ENCODE results near the gene HLA-DQB1.
A peak's percentile ranks its signal among the peaks of the same experiment; 100 is the strongest.
"Not testable (repeated sequence)": the region's sequence is repeated elsewhere in the genome, so short reads cannot be mapped to it uniquely, and the experiment has no call there.

The HLA-DQB1 gene

GRCh38 chr6:32659856-32660595 lies 6.4 kb downstream of the HLA-DQB1 start:
- DNase-seq, result no peak

- DNase-seq, result no peak
Measured at GRCh38 chr6:32658268-32658897, 8.1 kb downstream of the HLA-DQB1 start.

- not testable (repeated sequence) for DNase-seq
Measured at GRCh38 chr6:32657819-32658218, 8.6 kb downstream of the HLA-DQB1 start.

DNA sequence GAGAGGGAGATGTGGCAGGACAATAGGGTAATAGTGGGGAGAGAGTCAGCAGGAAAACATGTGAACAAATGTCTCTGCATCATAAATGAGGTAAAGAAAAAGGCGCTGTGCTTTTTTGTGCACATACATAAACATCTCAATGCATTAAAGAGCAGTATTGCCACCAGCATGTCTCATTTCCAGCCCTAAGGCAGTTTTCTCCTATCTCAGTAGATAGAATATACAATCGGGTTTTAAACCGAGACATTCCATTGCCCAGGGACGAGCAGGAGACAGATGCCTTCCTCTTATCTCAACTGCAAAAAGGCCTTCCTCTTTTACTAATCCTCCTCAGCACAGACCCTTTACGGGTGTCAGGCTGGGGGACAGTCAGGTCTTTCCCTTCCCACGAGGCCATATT lies 9.1 kb downstream of the HLA-DQB1 start:
- not testable (repeated sequence) for DNase-seq

DNA sequence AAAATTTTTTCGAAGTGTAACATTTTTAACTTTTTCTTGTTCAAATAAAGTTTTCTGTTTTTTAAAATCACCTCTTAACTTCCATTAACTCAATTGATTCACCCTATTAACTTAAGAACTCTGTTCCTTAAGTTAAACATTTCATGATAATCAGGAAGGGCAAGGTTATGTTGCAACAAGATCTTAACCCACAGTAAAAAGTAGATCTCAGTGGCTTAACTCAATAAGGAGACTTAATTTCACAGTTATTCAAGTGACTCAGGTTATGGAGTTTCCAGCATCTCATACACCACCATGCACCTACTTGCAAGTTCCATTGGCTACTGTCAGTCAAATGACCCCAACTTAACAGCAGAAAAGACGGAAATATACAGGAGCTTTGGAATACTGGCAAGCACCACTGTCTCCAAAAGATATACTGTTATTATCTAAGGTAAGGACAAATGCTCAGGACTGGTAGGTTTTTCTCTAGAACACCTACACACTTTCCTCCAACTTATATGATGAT lies 11.2 kb downstream of the HLA-DQB1 start:
- DNase-seq, result no peak

GRCh38 chr6:32645047-32645703 lies 21.3 kb downstream of the HLA-DQB1 start:
- DNase-seq, result no peak

DNA sequence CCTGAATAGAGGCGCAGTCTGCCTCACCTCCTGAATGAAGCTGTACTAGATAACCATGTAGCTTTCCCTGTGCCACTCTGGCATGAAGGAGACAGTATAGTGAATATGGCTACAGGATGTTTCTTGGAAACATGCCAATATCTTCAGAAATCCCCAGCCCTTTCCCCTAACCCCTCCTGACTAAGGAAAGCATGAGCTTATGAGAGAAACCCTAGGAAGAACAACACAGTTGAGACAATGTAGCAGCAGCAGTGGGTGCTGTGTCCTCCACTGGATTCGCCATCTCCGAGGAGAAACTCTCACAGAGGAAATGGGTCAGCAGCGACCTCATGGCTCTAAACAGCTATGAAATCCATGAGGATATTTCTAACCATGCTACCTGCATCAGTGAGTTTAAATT lies 22.6 kb downstream of the HLA-DQB1 start:
- DNase-seq, result no peak

DNA sequence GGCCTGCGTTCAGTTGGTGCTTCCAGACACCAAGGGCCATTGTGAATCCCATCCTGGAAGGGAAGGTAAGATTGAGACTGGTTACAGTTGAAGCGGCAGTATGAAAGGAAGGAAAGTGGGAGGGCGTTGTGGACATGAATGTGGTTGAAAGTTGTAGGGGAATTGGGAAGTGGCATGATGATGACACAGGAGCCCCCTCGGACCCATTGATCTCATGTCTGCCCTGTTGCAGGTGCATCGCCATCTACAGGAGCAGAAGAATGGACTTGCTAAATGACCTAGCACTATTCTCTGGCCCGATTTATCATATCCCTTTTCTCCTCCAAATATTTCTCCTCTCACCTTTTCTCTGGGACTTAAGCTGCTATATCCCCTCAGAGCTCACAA lies 23.7 kb downstream of the HLA-DQB1 start:
- no peak for DNase-seq

GRCh38 chr6:32641785-32642719 lies 24.4 kb downstream of the HLA-DQB1 start:
- not testable (repeated sequence) for DNase-seq

- DNase-seq, result no peak
Measured at GRCh38 chr6:32641122-32641521, 25.3 kb downstream of the HLA-DQB1 start.

- DNase-seq, result no peak
Measured at GRCh38 chr6:32639440-32640394, 26.7 kb downstream of the HLA-DQB1 start.

DNA sequence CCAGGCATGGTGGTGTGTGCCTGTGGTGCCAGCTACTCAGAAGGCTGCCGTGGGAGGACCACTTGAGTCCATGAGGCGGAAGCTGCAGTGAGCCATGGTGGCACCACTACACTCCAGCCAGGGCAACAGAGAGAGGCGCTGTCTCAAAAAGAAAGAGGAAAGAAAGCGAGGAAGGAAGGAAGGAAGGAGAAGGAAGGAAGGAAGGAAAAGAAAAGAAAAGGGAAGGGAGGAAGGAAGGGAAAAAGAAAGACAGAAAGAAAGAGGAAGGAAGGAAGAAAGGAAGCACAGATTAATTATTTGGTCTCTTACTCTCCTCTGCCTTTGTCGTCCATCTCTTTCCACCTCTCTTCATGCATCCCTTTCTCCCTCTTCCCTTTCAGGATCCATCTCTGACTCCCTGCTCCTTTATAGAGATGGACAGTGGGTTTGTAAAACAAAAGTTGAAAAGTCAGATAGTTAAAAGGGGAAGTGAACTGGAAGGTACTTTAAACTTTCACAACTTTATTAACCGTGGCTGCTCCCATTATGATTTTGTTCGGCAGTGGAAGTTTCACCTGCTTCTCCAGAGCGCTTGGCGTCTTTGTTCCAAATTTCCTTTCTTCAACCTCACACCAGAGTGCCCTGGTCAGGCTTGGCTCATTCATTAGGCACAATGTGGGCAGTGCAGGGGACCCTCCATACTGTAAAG lies 27.8 kb downstream of the HLA-DQB1 start:
- DNase-seq, result no peak

- no peak for DNase-seq
Measured at GRCh38 chr6:32637883-32638282, 28.6 kb downstream of the HLA-DQB1 start.

GRCh38 chr6:32637219-32637880 lies 29.1 kb downstream of the HLA-DQB1 start, which contains the start of gene HLA-DQA1:
HLA-DQA1 (plus strand) TSS chr6:32637406; CDS start chr6:32637459, 53 bp downstream.
- DNase-seq, result peak; percentile 42

GRCh38 chr6:32635526-32636123 lies 30.8 kb downstream of the HLA-DQB1 start:
- no peak for DNase-seq

GRCh38 chr6:32629793-32630192 lies 36.7 kb downstream of the HLA-DQB1 start:
- DNase-seq, result not testable (repeated sequence)

- DNase-seq, result peak; percentile 59
Measured at GRCh38 chr6:32627831-32628230, 38.6 kb downstream of the HLA-DQB1 start.

DNA sequence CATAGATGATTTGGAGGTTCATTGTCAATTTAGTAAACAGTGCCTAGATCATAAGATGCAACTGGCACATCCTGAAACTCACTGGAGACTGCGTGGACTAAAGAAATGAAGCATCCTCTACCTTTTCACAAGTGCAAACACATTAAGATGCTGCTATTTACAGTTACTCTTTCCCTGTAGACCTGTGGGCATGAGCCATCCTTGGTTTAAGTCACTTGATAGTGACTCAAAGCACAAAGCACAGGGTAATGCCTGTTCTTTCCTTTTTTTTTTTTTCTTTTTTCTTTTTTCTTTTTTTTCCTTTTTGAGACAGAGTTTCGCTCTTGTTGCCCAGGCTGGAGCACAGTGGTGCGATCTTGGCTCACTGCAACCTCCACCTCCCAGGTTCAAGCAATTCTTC lies 39.2 kb downstream of the HLA-DQB1 start:
- DNase-seq, result no peak

GRCh38 chr6:32625137-32625536 lies 41.3 kb downstream of the HLA-DQB1 start:
- DNase-seq, result no peak

DNA sequence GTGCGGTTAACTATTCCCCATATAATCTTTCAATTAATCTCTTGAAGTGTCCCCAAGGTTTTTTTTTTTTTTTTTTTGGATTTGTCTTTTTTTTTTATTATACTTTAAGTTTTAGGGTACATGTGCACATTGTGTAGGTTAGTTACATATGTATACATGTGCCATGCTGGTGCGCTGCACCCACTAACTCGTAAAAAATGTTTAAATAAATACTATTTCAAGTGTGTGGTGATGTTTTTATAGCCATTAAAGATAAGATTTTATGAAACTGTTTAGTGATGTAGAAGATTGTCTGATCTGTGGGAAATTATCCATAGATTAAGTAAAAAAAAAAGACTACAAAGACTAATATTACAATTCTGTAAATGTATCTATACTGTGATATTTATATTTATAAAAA lies 41.9 kb downstream of the HLA-DQB1 start:
- no peak for DNase-seq
